ENCODE results near the gene SLC6A11. TPM values are rescaled to one million over a fixed set of nuclear protein-coding genes. Genes with fewer than 3 reads are reported as not detected.

Gene SLC6A11
- total and polyA plus RNA-seq, 3 donors from 2014 or later, result 2.0 to 6.9 (median 3.9) TPM

DNA sequence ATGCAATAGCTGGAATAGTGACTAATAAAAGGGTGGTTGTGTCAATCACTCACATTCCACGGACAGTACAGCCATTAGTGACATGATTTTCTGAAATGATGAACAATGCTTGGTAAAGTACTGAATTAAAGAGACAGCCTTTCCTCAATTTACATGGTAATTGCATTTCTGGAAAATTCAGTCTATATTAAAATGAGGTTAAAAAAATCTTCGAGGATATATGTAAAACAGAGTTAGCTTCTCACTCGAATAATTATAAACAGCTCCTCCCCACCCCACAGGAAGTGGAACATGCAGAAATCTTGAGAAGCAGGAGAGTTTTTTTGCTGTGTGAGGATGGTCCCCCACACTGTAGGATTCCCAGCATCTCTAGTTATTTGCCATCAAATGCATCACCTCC is 42.1 kb downstream of the SLC6A11 start:
- no peak overlapping the region for H3K4me3 ChIP-seq
- no peaks in the 10 kb centered on the region for H3K9me3 ChIP-seq
- no peaks in the 10 kb centered on the region for H3K4me1 ChIP-seq
- WGBS, 2 donors, result 75 to 85% methylated on average over 3 of the region's 3 CpGs
- H3K27ac ChIP-seq, result no peak overlapping the region
- intact Hi-C loops (cut with DNase I; ENCODE audit: low total_unique reads), result no loop called here
- no peaks in the 10 kb centered on the region for H3K36me3 ChIP-seq (ENCODE audit: low read depth, missing control alignments)
- TF ChIP-seq, protein P1, sequence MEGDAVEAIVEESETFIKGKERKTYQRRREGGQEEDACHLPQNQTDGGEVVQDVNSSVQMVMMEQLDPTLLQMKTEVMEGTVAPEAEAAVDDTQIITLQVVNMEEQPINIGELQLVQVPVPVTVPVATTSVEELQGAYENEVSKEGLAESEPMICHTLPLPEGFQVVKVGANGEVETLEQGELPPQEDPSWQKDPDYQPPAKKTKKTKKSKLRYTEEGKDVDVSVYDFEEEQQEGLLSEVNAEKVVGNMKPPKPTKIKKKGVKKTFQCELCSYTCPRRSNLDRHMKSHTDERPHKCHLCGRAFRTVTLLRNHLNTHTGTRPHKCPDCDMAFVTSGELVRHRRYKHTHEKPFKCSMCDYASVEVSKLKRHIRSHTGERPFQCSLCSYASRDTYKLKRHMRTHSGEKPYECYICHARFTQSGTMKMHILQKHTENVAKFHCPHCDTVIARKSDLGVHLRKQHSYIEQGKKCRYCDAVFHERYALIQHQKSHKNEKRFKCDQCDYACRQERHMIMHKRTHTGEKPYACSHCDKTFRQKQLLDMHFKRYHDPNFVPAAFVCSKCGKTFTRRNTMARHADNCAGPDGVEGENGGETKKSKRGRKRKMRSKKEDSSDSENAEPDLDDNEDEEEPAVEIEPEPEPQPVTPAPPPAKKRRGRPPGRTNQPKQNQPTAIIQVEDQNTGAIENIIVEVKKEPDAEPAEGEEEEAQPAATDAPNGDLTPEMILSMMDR (IDR thresholded peaks at IDR 0.05), result no peak
- no peak for TF ChIP-seq POLR2A (IDR thresholded peaks at IDR 0.05)
- no peak for DNase-seq
- H3K27me3 ChIP-seq, result no peaks in the 10 kb centered on the region

DNA sequence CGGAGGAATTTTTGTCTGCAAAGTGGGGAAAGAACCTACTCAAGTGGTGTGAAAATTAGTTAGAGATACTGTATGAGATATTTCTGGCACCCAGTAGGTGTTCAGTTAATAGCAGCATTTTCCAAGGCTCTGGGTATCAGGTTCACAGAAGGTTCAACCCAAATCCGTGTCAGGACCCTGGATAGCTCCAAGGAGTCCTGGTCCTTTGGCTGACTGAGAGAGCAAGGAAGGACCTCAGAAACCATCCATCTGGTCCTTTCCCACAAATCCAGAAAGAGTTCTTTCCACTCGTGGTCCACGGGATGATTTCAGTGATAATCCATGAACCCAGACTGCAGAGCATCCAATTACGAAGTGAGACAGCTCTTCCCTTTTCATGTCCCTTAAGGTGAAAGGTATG is 51.4 kb downstream of the SLC6A11 start:
- no peaks in the 10 kb centered on the region for H3K27me3 ChIP-seq
- no peak overlapping the region for H3K27ac ChIP-seq
- 50 to 51% methylated on average over 5 of the region's 5 CpGs for WGBS, 2 donors
- TF ChIP-seq, protein P1 (IDR thresholded peaks at IDR 0.05), result no peak
- no peak for TF ChIP-seq POLR2A (IDR thresholded peaks at IDR 0.05)
- intact Hi-C loops (cut with DNase I; ENCODE audit: low total_unique reads), result no loop called here
- no peaks in the 10 kb centered on the region for H3K4me1 ChIP-seq
- H3K9me3 ChIP-seq, result no peaks in the 10 kb centered on the region
- no peak overlapping the region for H3K4me3 ChIP-seq
- H3K36me3 ChIP-seq (ENCODE audit: low read depth, missing control alignments), result no peaks in the 10 kb centered on the region
- DNase-seq, result no peak

DNA sequence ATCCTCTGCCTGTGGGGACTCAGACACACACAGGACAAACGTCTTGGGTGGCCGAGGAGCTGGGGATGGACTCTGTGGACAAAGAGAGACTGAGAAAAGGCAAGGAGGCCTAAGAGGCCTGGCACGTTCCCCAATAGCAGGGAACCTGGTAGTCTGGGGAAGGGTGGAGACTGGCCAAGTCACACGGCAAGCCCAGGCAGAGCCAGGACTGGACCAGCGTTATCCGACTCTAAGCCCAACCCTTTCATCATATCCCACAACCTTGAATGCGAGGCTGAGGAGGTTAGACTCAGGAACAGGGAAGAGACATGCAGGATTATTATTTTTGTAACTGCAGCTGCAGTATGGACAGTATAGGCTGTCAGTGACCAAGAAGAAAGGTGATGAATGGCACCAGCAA is 53.4 kb downstream of the SLC6A11 start:
- Histone ChIP-seq H3K9me3 (no peaks in the 10 kb centered on the region), H3K27me3 (no peaks in the 10 kb centered on the region), H3K27ac (no peak overlapping the region), H3K4me1 (no peaks in the 10 kb centered on the region), H3K4me3 (no peak overlapping the region), H3K36me3 (ENCODE audit: low read depth, missing control alignments) (no peaks in the 10 kb centered on the region)
- no peak for TF ChIP-seq POLR2A (IDR thresholded peaks at IDR 0.05)
- TF ChIP-seq, protein P1 (IDR thresholded peaks at IDR 0.05), result no peak
- WGBS, 2 donors, result 57% methylated on average over 7 of the region's 7 CpGs
- DNase-seq, result peak; percentile 61
- intact Hi-C loops (cut with DNase I; ENCODE audit: low total_unique reads), result no loop called here

DNA sequence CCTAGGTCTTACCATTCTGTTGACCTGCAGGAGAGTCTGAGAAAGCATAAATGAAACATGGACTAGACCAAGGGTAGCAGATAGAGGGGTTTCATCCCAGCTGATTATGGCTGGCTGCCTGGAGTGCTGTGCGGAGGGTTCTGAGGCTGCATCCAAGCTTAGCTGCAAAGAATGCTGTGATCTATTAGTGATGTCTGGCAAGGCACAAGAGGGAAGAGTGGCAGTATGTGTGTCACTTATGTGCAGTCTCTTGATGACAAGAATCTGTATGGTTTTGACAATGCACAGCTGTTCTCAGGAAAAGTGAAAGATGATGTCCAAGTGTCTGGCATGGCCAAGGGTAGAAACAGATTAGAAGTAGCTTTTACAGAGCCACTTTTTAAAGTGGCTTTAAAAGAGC is 54.3 kb downstream of the SLC6A11 start:
- Histone ChIP-seq H3K9me3 (no peaks in the 10 kb centered on the region), H3K27me3 (no peaks in the 10 kb centered on the region), H3K4me3 (no peak overlapping the region), H3K27ac (no peak overlapping the region), H3K4me1 (no peaks in the 10 kb centered on the region), H3K36me3 (ENCODE audit: low read depth, missing control alignments) (no peaks in the 10 kb centered on the region)
- WGBS, 2 donors, result 82 to 90% methylated on average over 1 of the region's 1 CpG
- no peak for TF ChIP-seq POLR2A (IDR thresholded peaks at IDR 0.05)
- TF ChIP-seq, protein P1 (IDR thresholded peaks at IDR 0.05), result no peak
- no peak for DNase-seq
- intact Hi-C loops (cut with DNase I; ENCODE audit: low total_unique reads), result no loop called here

DNA sequence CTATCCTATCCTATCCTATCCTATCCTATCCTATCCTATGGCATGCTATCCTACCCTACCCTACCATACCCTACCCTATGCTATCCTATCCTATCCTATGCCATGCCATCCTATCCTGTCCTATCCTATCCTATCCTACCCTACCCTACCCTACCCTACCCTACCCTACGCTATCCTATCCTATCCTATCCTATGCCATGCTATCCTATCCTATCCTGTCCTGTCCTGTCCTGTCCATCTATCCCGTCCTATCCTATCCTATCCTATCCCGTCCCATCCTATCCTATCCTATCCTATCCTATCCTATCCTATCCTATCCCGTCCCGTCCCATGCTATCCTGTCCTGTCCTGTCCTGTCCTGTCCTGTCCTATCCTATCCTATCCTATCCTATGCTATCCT is 57.4 kb downstream of the SLC6A11 start:
- Histone ChIP-seq H3K36me3 (ENCODE audit: low read depth, missing control alignments) (no peaks in the 10 kb centered on the region), H3K4me1 (no peaks in the 10 kb centered on the region), H3K9me3 (no peaks in the 10 kb centered on the region), H3K27me3 (no peaks in the 10 kb centered on the region), H3K4me3 (no peak overlapping the region), H3K27ac (no peak overlapping the region)
- intact Hi-C loops (cut with DNase I; ENCODE audit: low total_unique reads), result no loop called here
- WGBS, 2 donors, result 80 to 81% methylated on average over 5 of the region's 5 CpGs
- TF ChIP-seq, protein P1 (IDR thresholded peaks at IDR 0.05), result no peak
- TF ChIP-seq POLR2A (IDR thresholded peaks at IDR 0.05), result no peak
- DNase-seq, result no peak
